Spleen (tissue), 7 donors: Measurements from ENCODE around the gene SSBP2.

Experiments used
- POLR2A ChIP-seq, 3 donors: fragments of 450-650 bp; IDR thresholded peaks; one replicate each; pipeline ENCODE4 v1.5.1; 2017; ENCODE audit warnings: antibody characterized with exemption in 3 of 3, mild to moderate bottlenecking in 1 of 3
- POLR2AphosphoS5 ChIP-seq, 3 donors: sonication (generic); formaldehyde crosslinking; IDR thresholded peaks; one replicate each; pipeline ENCODE4 v1.5.1; 2017; ENCODE audit warnings: antibody characterized with exemption in 3 of 3
- TF ChIP-seq, protein P1 (sequence below), 11 experiments: fragments of 200-600 bp in 7 of 11; fragments of 450-650 bp in 4 of 11; sonication (generic) in 4 of 11; IDR thresholded peaks in 8 of 11; conservative IDR thresholded peaks in 3 of 11; 1 replicate in 7 of 11; 2 replicates in 4 of 11; pipeline versions ENCODE4 v1.4.0 to v1.8.0; 2016 to 2021; ENCODE audit warnings: antibody characterized with exemption in 11 of 11, inconsistent platforms in 4 of 11, mild to moderate bottlenecking in 1 of 11
- donor health status: DM: no; HTN: no; CAD: no; lungs with moderate emphysema.
- donor health status: DM: no; HTN: no; CAD: no.
- donor health status: DM: no; HTN: no; CAD: no.

GRCh38 chr5:81750308-81751008, 439 bp downstream of the SSBP2 start:
- TF ChIP-seq, protein P1, sequence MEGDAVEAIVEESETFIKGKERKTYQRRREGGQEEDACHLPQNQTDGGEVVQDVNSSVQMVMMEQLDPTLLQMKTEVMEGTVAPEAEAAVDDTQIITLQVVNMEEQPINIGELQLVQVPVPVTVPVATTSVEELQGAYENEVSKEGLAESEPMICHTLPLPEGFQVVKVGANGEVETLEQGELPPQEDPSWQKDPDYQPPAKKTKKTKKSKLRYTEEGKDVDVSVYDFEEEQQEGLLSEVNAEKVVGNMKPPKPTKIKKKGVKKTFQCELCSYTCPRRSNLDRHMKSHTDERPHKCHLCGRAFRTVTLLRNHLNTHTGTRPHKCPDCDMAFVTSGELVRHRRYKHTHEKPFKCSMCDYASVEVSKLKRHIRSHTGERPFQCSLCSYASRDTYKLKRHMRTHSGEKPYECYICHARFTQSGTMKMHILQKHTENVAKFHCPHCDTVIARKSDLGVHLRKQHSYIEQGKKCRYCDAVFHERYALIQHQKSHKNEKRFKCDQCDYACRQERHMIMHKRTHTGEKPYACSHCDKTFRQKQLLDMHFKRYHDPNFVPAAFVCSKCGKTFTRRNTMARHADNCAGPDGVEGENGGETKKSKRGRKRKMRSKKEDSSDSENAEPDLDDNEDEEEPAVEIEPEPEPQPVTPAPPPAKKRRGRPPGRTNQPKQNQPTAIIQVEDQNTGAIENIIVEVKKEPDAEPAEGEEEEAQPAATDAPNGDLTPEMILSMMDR (IDR thresholded peaks at IDR 0.05 in 8 of 11, conservative IDR thresholded peaks at IDR 0.05 in 3 of 11), result no peak
- TF ChIP-seq POLR2A (IDR thresholded peaks at IDR 0.05) (peak in 1 of 3 donors; percentile 62), POLR2AphosphoS5 (IDR thresholded peaks at IDR 0.05) (no peak)
